WTC11 (cell line): ENCODE data around the gene MCRIP2. TPM values are rescaled to one million over a fixed set of nuclear protein-coding genes. Genes with fewer than 3 reads are reported as not detected.

Experiments used
- AFF4 ChIP-seq: sonication (generic); formaldehyde crosslinking; IDR thresholded peaks from 2 replicates; pipeline ENCODE4 v1.8.1; 2023; ENCODE audit warnings: mild to moderate bottlenecking, missing genetic modification reagents, borderline replicate concordance
- CBFB ChIP-seq: sonication (generic); formaldehyde crosslinking; IDR thresholded peaks from 2 replicates; pipeline ENCODE4 v1.8.1; 2022; ENCODE audit warnings: mild to moderate bottlenecking, low read depth, missing genetic modification reagents
- E2F1 ChIP-seq: sonication (generic); formaldehyde crosslinking; IDR thresholded peaks from 2 replicates; pipeline ENCODE4 v1.8.0; 2022; ENCODE audit warnings: mild to moderate bottlenecking, missing genetic modification reagents
- E2F4 ChIP-seq: sonication (generic); formaldehyde crosslinking; IDR thresholded peaks from 2 replicates; pipeline ENCODE4 v1.8.1; 2022; ENCODE audit warnings: low read depth, mild to moderate bottlenecking, moderate library complexity, missing genetic modification reagents, borderline replicate concordance
- ELF4 ChIP-seq: sonication (generic); formaldehyde crosslinking; IDR thresholded peaks from 2 replicates; pipeline ENCODE4 v1.8.1; 2022; ENCODE audit warnings: low read depth, mild to moderate bottlenecking, moderate library complexity, missing genetic modification reagents
- EMX1 ChIP-seq: fragments of 250-450 bp; sonication (Bioruptor Pico); IDR thresholded peaks from 2 replicates; pipeline ENCODE4 v1.8.0; 2021; ENCODE audit warnings: mild to moderate bottlenecking
- FOXJ3 ChIP-seq: sonication (generic); formaldehyde crosslinking; IDR thresholded peaks from 2 replicates; pipeline ENCODE4 v1.9.0; 2021; ENCODE audit warnings: missing genetic modification reagents, mild to moderate bottlenecking, borderline replicate concordance
- GABPB1 ChIP-seq: sonication (generic); formaldehyde crosslinking; IDR thresholded peaks from 2 replicates; pipeline ENCODE4 v1.8.1; 2023; ENCODE audit warnings: mild to moderate bottlenecking, missing genetic modification reagents
- GRHL2 ChIP-seq: fragments of 250-450 bp; sonication (Bioruptor Pico); IDR thresholded peaks from 2 replicates; pipeline ENCODE4 v1.8.0; 2022; ENCODE audit warnings: mild to moderate bottlenecking, moderate library complexity; ENCODE audit not compliant: insufficient replicate concordance, severe bottlenecking
- GTF2I ChIP-seq: fragments of 250-450 bp; sonication (Bioruptor Pico); conservative IDR thresholded peaks from 2 replicates; pipeline ENCODE4 v1.4.0; 2021; ENCODE audit warnings: mild to moderate bottlenecking
- IRF2 ChIP-seq: sonication (generic); formaldehyde crosslinking; IDR thresholded peaks from 2 replicates; pipeline ENCODE4 v1.8.0; 2022; ENCODE audit warnings: low read depth, missing genetic modification reagents, borderline replicate concordance
- JUN ChIP-seq: sonication (generic); formaldehyde crosslinking; IDR thresholded peaks from 2 replicates; pipeline ENCODE4 v1.8.0; 2023; ENCODE audit warnings: mild to moderate bottlenecking, missing genetic modification reagents
- MAX ChIP-seq: sonication (generic); formaldehyde crosslinking; IDR thresholded peaks from 2 replicates; pipeline ENCODE4 v1.8.0; 2022; ENCODE audit warnings: mild to moderate bottlenecking, missing genetic modification reagents
- NR1H2 ChIP-seq: sonication (generic); formaldehyde crosslinking; IDR thresholded peaks from 2 replicates; pipeline ENCODE4 v1.9.0; 2021; ENCODE audit warnings: mild to moderate bottlenecking, moderate library complexity, missing genetic modification reagents
- NR3C1 ChIP-seq: sonication (generic); formaldehyde crosslinking; conservative IDR thresholded peaks from 2 replicates; pipeline ENCODE4 v1.8.1; 2023; ENCODE audit warnings: low read depth, mild to moderate bottlenecking, missing genetic modification reagents
- OVOL2 ChIP-seq: fragments of 250-450 bp; sonication (Bioruptor Pico); IDR thresholded peaks from 2 replicates; pipeline ENCODE4 v1.9.0; 2021; ENCODE audit warnings: mild to moderate bottlenecking, borderline replicate concordance
- PRDM15 ChIP-seq: sonication (generic); formaldehyde crosslinking; IDR thresholded peaks from 2 replicates; pipeline ENCODE4 v1.8.0; 2022; ENCODE audit warnings: missing genetic modification reagents
- TEAD1 ChIP-seq: sonication (generic); formaldehyde crosslinking; IDR thresholded peaks from 2 replicates; pipeline ENCODE4 v1.8.0; 2022; ENCODE audit warnings: mild to moderate bottlenecking, missing genetic modification reagents
- ZNF317 ChIP-seq: sonication (generic); formaldehyde crosslinking; IDR thresholded peaks from 2 replicates; pipeline ENCODE4 v1.8.1; 2023; ENCODE audit warnings: low read depth, mild to moderate bottlenecking, moderate library complexity, missing genetic modification reagents, borderline replicate concordance
- ZNF671 ChIP-seq: fragments of 250-450 bp; sonication (Bioruptor Pico); IDR thresholded peaks from 2 replicates; pipeline ENCODE4 v1.8.0; 2021; ENCODE audit warnings: mild to moderate bottlenecking
- total RNA-seq: library from RNA; stranded (reverse); gene quantifications from 3 replicates; pipeline ENCODE4 v1.2.3, GENCODE V29; 2021
- TF ChIP-seq, protein P1 (sequence below): sonication (generic); formaldehyde crosslinking; IDR thresholded peaks from 2 replicates; pipeline ENCODE4 v1.8.0; 2023; ENCODE audit warnings: missing genetic modification reagents, mild to moderate bottlenecking, borderline replicate concordance
- TF ChIP-seq, protein P2 (sequence below): sonication (generic); formaldehyde crosslinking; IDR thresholded peaks from 2 replicates; pipeline ENCODE4 v1.8.0; 2023; ENCODE audit warnings: missing genetic modification reagents

Gene MCRIP2
- total RNA-seq, 1 experiment from 2014 or later: 63.3 TPM

GRCh38 chr16:641326-642188 lies at the start of gene MCRIP2 (continued):
- TF ChIP-seq ZNF317 (CRISPR knock-in tag) (no peak), IRF2 (CRISPR knock-in tag) (no peak), ZNF671 (CRISPR knock-in tag) (no peak), AFF4 (CRISPR knock-in tag) (no peak), E2F4 (no peak), GABPB1 (peak; percentile 41), FOXJ3 (CRISPR knock-in tag) (no peak), GRHL2 (CRISPR knock-in tag) (no peak), CBFB (CRISPR knock-in tag) (no peak), E2F1 (CRISPR knock-in tag) (no peak), PRDM15 (CRISPR knock-in tag) (no peak; the same call in 1 of the 2 replicates), NR3C1 (no peak; the same call in 1 of the 2 replicates), ELF4 (CRISPR knock-in tag) (0 out of 2 replicates have a peak, but pooled peaks have one; percentile 35), NR1H2 (CRISPR knock-in tag) (no peak), TEAD1 (CRISPR knock-in tag) (no peak), JUN (CRISPR knock-in tag) (no peak), OVOL2 (CRISPR knock-in tag) (no peak), MAX (CRISPR knock-in tag) (0 out of 2 replicates have a peak, but pooled peaks have one; percentile 13), EMX1 (no peak), GTF2I (CRISPR knock-in tag) (no peak)
- TF ChIP-seq, protein P1, sequence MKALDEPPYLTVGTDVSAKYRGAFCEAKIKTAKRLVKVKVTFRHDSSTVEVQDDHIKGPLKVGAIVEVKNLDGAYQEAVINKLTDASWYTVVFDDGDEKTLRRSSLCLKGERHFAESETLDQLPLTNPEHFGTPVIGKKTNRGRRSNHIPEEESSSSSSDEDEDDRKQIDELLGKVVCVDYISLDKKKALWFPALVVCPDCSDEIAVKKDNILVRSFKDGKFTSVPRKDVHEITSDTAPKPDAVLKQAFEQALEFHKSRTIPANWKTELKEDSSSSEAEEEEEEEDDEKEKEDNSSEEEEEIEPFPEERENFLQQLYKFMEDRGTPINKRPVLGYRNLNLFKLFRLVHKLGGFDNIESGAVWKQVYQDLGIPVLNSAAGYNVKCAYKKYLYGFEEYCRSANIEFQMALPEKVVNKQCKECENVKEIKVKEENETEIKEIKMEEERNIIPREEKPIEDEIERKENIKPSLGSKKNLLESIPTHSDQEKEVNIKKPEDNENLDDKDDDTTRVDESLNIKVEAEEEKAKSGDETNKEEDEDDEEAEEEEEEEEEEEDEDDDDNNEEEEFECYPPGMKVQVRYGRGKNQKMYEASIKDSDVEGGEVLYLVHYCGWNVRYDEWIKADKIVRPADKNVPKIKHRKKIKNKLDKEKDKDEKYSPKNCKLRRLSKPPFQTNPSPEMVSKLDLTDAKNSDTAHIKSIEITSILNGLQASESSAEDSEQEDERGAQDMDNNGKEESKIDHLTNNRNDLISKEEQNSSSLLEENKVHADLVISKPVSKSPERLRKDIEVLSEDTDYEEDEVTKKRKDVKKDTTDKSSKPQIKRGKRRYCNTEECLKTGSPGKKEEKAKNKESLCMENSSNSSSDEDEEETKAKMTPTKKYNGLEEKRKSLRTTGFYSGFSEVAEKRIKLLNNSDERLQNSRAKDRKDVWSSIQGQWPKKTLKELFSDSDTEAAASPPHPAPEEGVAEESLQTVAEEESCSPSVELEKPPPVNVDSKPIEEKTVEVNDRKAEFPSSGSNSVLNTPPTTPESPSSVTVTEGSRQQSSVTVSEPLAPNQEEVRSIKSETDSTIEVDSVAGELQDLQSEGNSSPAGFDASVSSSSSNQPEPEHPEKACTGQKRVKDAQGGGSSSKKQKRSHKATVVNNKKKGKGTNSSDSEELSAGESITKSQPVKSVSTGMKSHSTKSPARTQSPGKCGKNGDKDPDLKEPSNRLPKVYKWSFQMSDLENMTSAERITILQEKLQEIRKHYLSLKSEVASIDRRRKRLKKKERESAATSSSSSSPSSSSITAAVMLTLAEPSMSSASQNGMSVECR: no peak
- TF ChIP-seq, protein P2, sequence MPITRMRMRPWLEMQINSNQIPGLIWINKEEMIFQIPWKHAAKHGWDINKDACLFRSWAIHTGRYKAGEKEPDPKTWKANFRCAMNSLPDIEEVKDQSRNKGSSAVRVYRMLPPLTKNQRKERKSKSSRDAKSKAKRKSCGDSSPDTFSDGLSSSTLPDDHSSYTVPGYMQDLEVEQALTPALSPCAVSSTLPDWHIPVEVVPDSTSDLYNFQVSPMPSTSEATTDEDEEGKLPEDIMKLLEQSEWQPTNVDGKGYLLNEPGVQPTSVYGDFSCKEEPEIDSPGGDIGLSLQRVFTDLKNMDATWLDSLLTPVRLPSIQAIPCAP (CRISPR knock-in tag): no peak; the same call in 1 of the 2 replicates
